ENCODE measurements around the gene DMD. TPM values are rescaled to one million over a fixed set of nuclear protein-coding genes. Genes with fewer than 3 reads are reported as not detected.
A peak's percentile ranks its signal among the peaks of the same experiment; 100 is the strongest.

DMD gene
- total and polyA plus RNA-seq, 2 donors (not counting 1 experiment from before 2014, with no cell fraction given): 5.1 to 7.2 TPM

DNA sequence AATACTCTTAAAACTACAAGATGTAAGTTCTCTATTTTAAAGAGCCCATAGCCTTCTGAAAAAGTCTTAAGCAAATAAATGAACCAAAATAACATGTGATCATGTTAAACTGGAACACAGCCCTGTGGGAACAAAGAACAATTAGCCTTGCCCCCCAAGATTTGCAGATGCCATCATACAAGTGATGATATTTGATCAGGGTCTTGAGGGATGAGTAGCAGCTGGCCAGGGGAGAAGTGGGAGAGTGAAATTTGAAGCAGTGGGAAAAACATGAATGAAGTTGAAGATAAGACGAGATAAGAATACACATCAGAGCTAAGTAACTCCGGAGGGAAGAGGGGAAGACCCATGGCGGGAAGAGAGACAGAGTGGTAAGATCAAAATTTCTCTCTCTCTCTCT is 1689.4 kb downstream of the DMD start:
- TF ChIP-seq, protein P1, sequence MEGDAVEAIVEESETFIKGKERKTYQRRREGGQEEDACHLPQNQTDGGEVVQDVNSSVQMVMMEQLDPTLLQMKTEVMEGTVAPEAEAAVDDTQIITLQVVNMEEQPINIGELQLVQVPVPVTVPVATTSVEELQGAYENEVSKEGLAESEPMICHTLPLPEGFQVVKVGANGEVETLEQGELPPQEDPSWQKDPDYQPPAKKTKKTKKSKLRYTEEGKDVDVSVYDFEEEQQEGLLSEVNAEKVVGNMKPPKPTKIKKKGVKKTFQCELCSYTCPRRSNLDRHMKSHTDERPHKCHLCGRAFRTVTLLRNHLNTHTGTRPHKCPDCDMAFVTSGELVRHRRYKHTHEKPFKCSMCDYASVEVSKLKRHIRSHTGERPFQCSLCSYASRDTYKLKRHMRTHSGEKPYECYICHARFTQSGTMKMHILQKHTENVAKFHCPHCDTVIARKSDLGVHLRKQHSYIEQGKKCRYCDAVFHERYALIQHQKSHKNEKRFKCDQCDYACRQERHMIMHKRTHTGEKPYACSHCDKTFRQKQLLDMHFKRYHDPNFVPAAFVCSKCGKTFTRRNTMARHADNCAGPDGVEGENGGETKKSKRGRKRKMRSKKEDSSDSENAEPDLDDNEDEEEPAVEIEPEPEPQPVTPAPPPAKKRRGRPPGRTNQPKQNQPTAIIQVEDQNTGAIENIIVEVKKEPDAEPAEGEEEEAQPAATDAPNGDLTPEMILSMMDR (conservative IDR thresholded peaks at IDR 0.05 in 1 of 2, IDR thresholded peaks at IDR 0.05 in 1 of 2; ENCODE audit: low read depth in 1 of 2, low read length in 2 of 2): no peak
- no peak overlapping the region for H3K9ac ChIP-seq (ENCODE audit: insufficient read depth, low read length)
- H2AFZ ChIP-seq (ENCODE audit: low read length): no peak overlapping the region

DNA sequence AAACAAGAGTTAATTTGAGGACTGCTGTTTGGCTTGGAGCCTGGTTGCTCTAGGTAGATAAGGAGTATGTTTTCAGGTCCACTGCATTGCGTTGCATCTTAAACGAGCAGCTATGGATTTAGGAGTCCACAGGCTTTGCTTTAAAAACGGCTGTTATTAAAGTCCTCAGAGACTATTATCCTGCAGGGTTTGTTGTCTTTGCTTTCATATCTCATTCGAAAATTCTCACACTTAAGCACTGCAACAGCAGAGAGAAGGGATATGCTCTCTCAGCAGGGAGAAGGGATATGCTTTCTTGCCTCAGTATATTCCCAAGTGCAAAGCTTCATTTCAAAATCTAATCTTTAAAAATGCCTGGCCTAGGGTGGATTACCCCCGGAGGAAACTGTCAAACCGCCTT is 1694.8 kb downstream of the DMD start:
- H3K79me2 ChIP-seq (ENCODE audit: control insufficient read depth, insufficient read depth, low read length): no peaks in the 10 kb centered on the region
- H4K20me1 ChIP-seq (ENCODE audit: control insufficient read depth, extremely low read depth, insufficient read depth, low read length): no peaks in the 10 kb centered on the region
- no peak overlapping the region for H3K9ac ChIP-seq (ENCODE audit: insufficient read depth, low read length)
- no peaks in the 10 kb centered on the region for H3K27me3 ChIP-seq (ENCODE audit: control insufficient read depth, insufficient read depth, low read length)
- no peaks in the 10 kb centered on the region for H3K36me3 ChIP-seq (ENCODE audit: control insufficient read depth, insufficient read depth, low read length)
- DNase-seq (ENCODE audit: low read depth in 2 of 2): no peak
- no peak overlapping the region for H3K27ac ChIP-seq (ENCODE audit: insufficient read depth, low read length)
- no peak overlapping the region for H3K4me3 ChIP-seq (replicated peaks in 1 of 4; ENCODE audit: control extremely low read depth in 1 of 4, insufficient read depth in 1 of 4, low read depth in 3 of 4, low read length in 4 of 4)
- no peaks in the 10 kb centered on the region for H3K4me1 ChIP-seq (ENCODE audit: control insufficient read depth, extremely low read depth, insufficient read depth, low read length)
- TF ChIP-seq, protein P1 (conservative IDR thresholded peaks at IDR 0.05 in 1 of 2, IDR thresholded peaks at IDR 0.05 in 1 of 2; ENCODE audit: low read depth in 1 of 2, low read length in 2 of 2): no peak
- TF ChIP-seq EZH2 (IDR thresholded peaks at IDR 0.05; ENCODE audit: low read length, missing control alignments): no peak
- no peak overlapping the region for H3K4me2 ChIP-seq (ENCODE audit: extremely low read depth, insufficient read depth, low read length)
- H3K9me3 ChIP-seq (ENCODE audit: control insufficient read depth, insufficient read depth, low read depth, low read length): no peaks in the 10 kb centered on the region
- H2AFZ ChIP-seq (ENCODE audit: low read length): no peak overlapping the region

More for the DNA sequence above, 1689.4 kb downstream of the DMD start:
- DNase-seq (ENCODE audit: low read depth in 2 of 2): no peak
- Histone ChIP-seq H3K4me1 (ENCODE audit: control insufficient read depth, extremely low read depth, insufficient read depth, low read length) (no peaks in the 10 kb centered on the region), H3K4me2 (ENCODE audit: extremely low read depth, insufficient read depth, low read length) (no peak overlapping the region), H3K4me3 (replicated peaks in 1 of 4; ENCODE audit: control extremely low read depth in 1 of 4, insufficient read depth in 1 of 4, low read depth in 3 of 4, low read length in 4 of 4) (no peak overlapping the region), H3K79me2 (ENCODE audit: control insufficient read depth, insufficient read depth, low read length) (no peaks in the 10 kb centered on the region), H3K36me3 (ENCODE audit: control insufficient read depth, insufficient read depth, low read length) (no peaks in the 10 kb centered on the region), H3K27me3 (ENCODE audit: control insufficient read depth, insufficient read depth, low read length) (no peaks in the 10 kb centered on the region), H3K27ac (ENCODE audit: insufficient read depth, low read length) (no peak overlapping the region), H3K9me3 (ENCODE audit: control insufficient read depth, insufficient read depth, low read depth, low read length) (no peaks in the 10 kb centered on the region), H4K20me1 (ENCODE audit: control insufficient read depth, extremely low read depth, insufficient read depth, low read length) (no peaks in the 10 kb centered on the region)

DNA sequence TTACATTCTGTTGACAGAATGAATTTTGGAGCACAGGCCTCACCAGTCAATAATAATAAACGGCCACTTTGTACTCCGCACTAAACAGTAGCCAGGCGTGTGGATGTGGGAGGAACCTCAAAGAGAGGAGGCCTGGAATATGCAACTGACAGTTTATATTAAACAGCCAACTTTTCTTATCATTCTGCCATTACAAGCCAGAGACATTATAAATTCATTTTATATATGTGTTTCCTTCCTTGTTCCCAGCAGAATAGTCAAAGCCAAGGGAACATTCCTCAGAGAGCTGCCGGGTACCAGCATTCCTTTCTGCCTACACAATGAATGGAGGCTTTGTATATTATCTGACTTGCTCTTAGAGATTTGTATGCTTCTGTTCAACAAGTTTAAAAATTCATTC is 1703.0 kb downstream of the DMD start:
- Histone ChIP-seq H4K20me1 (ENCODE audit: control insufficient read depth, extremely low read depth, insufficient read depth, low read length) (no peaks in the 10 kb centered on the region), H3K27me3 (ENCODE audit: control insufficient read depth, insufficient read depth, low read length) (no peaks in the 10 kb centered on the region), H3K27ac (ENCODE audit: insufficient read depth, low read length) (no peak overlapping the region), H3K79me2 (ENCODE audit: control insufficient read depth, insufficient read depth, low read length) (no peaks in the 10 kb centered on the region), H3K4me2 (ENCODE audit: extremely low read depth, insufficient read depth, low read length) (no peak overlapping the region), H3K9me3 (ENCODE audit: control insufficient read depth, insufficient read depth, low read depth, low read length) (no peaks in the 10 kb centered on the region), H3K9ac (ENCODE audit: insufficient read depth, low read length) (no peak overlapping the region), H2AFZ (ENCODE audit: low read length) (no peak overlapping the region), H3K36me3 (ENCODE audit: control insufficient read depth, insufficient read depth, low read length) (no peaks in the 10 kb centered on the region), H3K4me3 (replicated peaks in 1 of 4; ENCODE audit: control extremely low read depth in 1 of 4, insufficient read depth in 1 of 4, low read depth in 3 of 4, low read length in 4 of 4) (no peak overlapping the region), H3K4me1 (ENCODE audit: control insufficient read depth, extremely low read depth, insufficient read depth, low read length) (no peaks in the 10 kb centered on the region)
- TF ChIP-seq EZH2 (IDR thresholded peaks at IDR 0.05; ENCODE audit: low read length, missing control alignments): no peak
- TF ChIP-seq, protein P1 (conservative IDR thresholded peaks at IDR 0.05 in 1 of 2, IDR thresholded peaks at IDR 0.05 in 1 of 2; ENCODE audit: low read depth in 1 of 2, low read length in 2 of 2): no peak
- peak; percentile 49 to 82 for DNase-seq (ENCODE audit: low read depth in 2 of 2)
